ENCODE results near the gene PHLDB2.

PHLDB2 gene

GRCh38 chr3:111874177-111874820 lies 15.2 kb downstream of the PHLDB2 start:
- no peak for TF ChIP-seq CTCF (IDR thresholded peaks at IDR 0.05; ENCODE audit: low read depth, low read length)
- no peak overlapping the region for H3K4me3 ChIP-seq (ENCODE audit: low read depth, low read length)

- H3K4me3 ChIP-seq (ENCODE audit: low read depth, low read length), result no peak overlapping the region
- no peak for TF ChIP-seq CTCF (IDR thresholded peaks at IDR 0.05; ENCODE audit: low read depth, low read length)
Observed at GRCh38 chr3:111881480-111881879, 22.4 kb downstream of the PHLDB2 start.

GRCh38 chr3:111882194-111882593 lies 23.1 kb downstream of the PHLDB2 start:
- H3K4me3 ChIP-seq (ENCODE audit: low read depth, low read length), result no peak overlapping the region
- TF ChIP-seq CTCF (IDR thresholded peaks at IDR 0.05; ENCODE audit: low read depth, low read length), result no peak

- H3K4me3 ChIP-seq (ENCODE audit: low read depth, low read length), result no peak overlapping the region
- TF ChIP-seq CTCF (IDR thresholded peaks at IDR 0.05; ENCODE audit: low read depth, low read length), result no peak
Observed at GRCh38 chr3:111882799-111883198, 23.7 kb downstream of the PHLDB2 start.

- H3K4me3 ChIP-seq (ENCODE audit: low read depth, low read length), result no peak overlapping the region
- TF ChIP-seq CTCF (IDR thresholded peaks at IDR 0.05; ENCODE audit: low read depth, low read length), result no peak
Observed at GRCh38 chr3:111884411-111885018, 25.4 kb downstream of the PHLDB2 start.

GRCh38 chr3:111885578-111885977 lies 26.5 kb downstream of the PHLDB2 start:
- no peak for TF ChIP-seq CTCF (IDR thresholded peaks at IDR 0.05; ENCODE audit: low read depth, low read length)
- no peak overlapping the region for H3K4me3 ChIP-seq (ENCODE audit: low read depth, low read length)

GRCh38 chr3:111890051-111890580 lies 31.1 kb downstream of the PHLDB2 start:
- H3K4me3 ChIP-seq (ENCODE audit: low read depth, low read length), result no peak overlapping the region

More at GRCh38 chr3:111890051-111890580, 31.1 kb downstream of the PHLDB2 start:
- TF ChIP-seq CTCF (IDR thresholded peaks at IDR 0.05; ENCODE audit: low read depth, low read length), result no peak

Measured in WI38 (cell line).